HepG2 (cell line): Measurements from ENCODE around the gene ARSB. TPM values are rescaled to one million over a fixed set of nuclear protein-coding genes. Genes with fewer than 3 reads are reported as not detected.

ENCODE experiments used
- BCLAF1 ChIP-seq: fragments of 450-650 bp; IDR thresholded peaks from 2 replicates; pipeline ENCODE4 v1.6.1; 2017; ENCODE audit warnings: mild to moderate bottlenecking
- CTCF ChIP-seq: sonication (generic); formaldehyde crosslinking; IDR thresholded peaks from 2 replicates; pipeline ENCODE4 v1.5.0; 2020; ENCODE audit warnings: mild to moderate bottlenecking, missing genetic modification reagents, moderate library complexity
- GATAD2A ChIP-seq: IDR thresholded peaks from 2 replicates; pipeline ENCODE4 v1.6.1; 2016
- HNF1A ChIP-seq, 2 experiments: sonication (generic) in 1 of 2; formaldehyde crosslinking in 1 of 2; IDR thresholded peaks; 2 replicates each; pipeline versions ENCODE4 v1.4.0 to v1.6.1; 2016 to 2020; ENCODE audit warnings: borderline replicate concordance in 1 of 2, low read depth in 1 of 2, mild to moderate bottlenecking in 1 of 2, missing genetic modification reagents in 1 of 2
- MAF1 ChIP-seq: sonication (generic); formaldehyde crosslinking; IDR thresholded peaks from 2 replicates; pipeline ENCODE4 v1.5.0; 2020; ENCODE audit warnings: missing genetic modification reagents, borderline replicate concordance
- NR2F2 ChIP-seq: IDR thresholded peaks from 2 replicates; pipeline ENCODE4 v1.6.1; 2012; ENCODE audit warnings: low read depth, inconsistent platforms, borderline replicate concordance
- NR2F6 ChIP-seq, 2 experiments: IDR thresholded peaks; 2 replicates each; pipeline ENCODE4 v1.6.1; 2016; ENCODE audit warnings: antibody characterized with exemption in 1 of 2, mild to moderate bottlenecking in 1 of 2
- RBFOX2 ChIP-seq: fragments of 200-400 bp; formaldehyde crosslinking; IDR thresholded peaks from 2 replicates; pipeline ENCODE4 v1.6.1; 2017; ENCODE audit warnings: low read depth, mild to moderate bottlenecking, low read length
- ZBTB38 ChIP-seq: sonication (generic); formaldehyde crosslinking; IDR thresholded peaks from 2 replicates; pipeline ENCODE4 v1.5.1; 2020; ENCODE audit warnings: mild to moderate bottlenecking, missing genetic modification reagents
- ZFP36 ChIP-seq: fragments of 150-350 bp; IDR thresholded peaks from 2 replicates; pipeline ENCODE4 v1.6.1; 2018; ENCODE audit warnings: borderline replicate concordance, low read length, low read depth; ENCODE audit not compliant: partially characterized antibody
- ZKSCAN8 ChIP-seq: IDR thresholded peaks from 2 replicates; pipeline ENCODE4 v1.6.1; 2016; ENCODE audit warnings: borderline replicate concordance, missing genetic modification reagents, missing compliant biosample characterization
- ZNF101 ChIP-seq: sonication (generic); formaldehyde crosslinking; IDR thresholded peaks from 2 replicates; pipeline ENCODE4 v1.4.0; 2020; ENCODE audit warnings: mild to moderate bottlenecking, low read depth, missing genetic modification reagents, borderline replicate concordance
- ZNF263 ChIP-seq: sonication (generic); formaldehyde crosslinking; IDR thresholded peaks from 2 replicates; pipeline ENCODE4 v1.4.0; 2020; ENCODE audit warnings: missing genetic modification reagents
- ZNF501 ChIP-seq: sonication (generic); formaldehyde crosslinking; IDR thresholded peaks from 2 replicates; pipeline ENCODE4 v1.5.1; 2020; ENCODE audit warnings: mild to moderate bottlenecking, moderate library complexity, missing genetic modification reagents
- ZNF513 ChIP-seq: sonication (generic); formaldehyde crosslinking; conservative IDR thresholded peaks from 2 replicates; pipeline ENCODE4 v1.5.0; 2020; ENCODE audit warnings: missing genetic modification reagents
- ZNF672 ChIP-seq: sonication (generic); formaldehyde crosslinking; IDR thresholded peaks from 2 replicates; pipeline ENCODE4 v1.8.1; 2022; ENCODE audit warnings: missing genetic modification reagents
- ZNF776 ChIP-seq: sonication (generic); formaldehyde crosslinking; IDR thresholded peaks from 2 replicates; pipeline ENCODE4 v1.4.0; 2020; ENCODE audit warnings: mild to moderate bottlenecking, missing genetic modification reagents
- ZSCAN20 ChIP-seq: sonication (generic); formaldehyde crosslinking; IDR thresholded peaks from 2 replicates; pipeline ENCODE4 v1.4.0; 2020; ENCODE audit warnings: missing genetic modification reagents, mild to moderate bottlenecking, borderline replicate concordance
- polyA plus RNA-seq, 8 experiments: library from polyadenylated mRNA; depleted of rRNA in 3 of 8; stranded (reverse) in 7 of 8; unstranded in 1 of 8; fragments of >200 nt; fragmentation: Illumina TruSeq in 4 of 8; extraction: Trizol in 4 of 8; gene quantifications; 2 replicates each; pipeline versions ENCODE4 v1.2.1 to v1.2.3, GENCODE V29; 2011 to 2016; ENCODE audit warnings: low read depth in 4 of 8, missing spikeins in 1 of 8, mixed read lengths in 1 of 8; ENCODE audit not compliant: insufficient read depth in 1 of 8
- total RNA-seq, 5 experiments: library from RNA; depleted of rRNA; stranded (reverse); fragments of >200 nt; fragmentation: Illumina TruSeq; extraction: Trizol; gene quantifications; 2 replicates each; pipeline ENCODE4 v1.2.3, GENCODE V29; 2016; ENCODE audit warnings: low read depth in 1 of 5

ARSB gene
- total and polyA plus RNA-seq, 2 of the 13 experiments (the other 11 are each of a cell fraction or from before 2014, with no cell fraction given), result 52.6 to 66.4 TPM

GRCh38 chr5:79030663-79031484 lies 45.8 kb upstream of the ARSB start (continued):
- TF ChIP-seq ZNF776 (CRISPR knock-in tag) (no peak), ZNF263 (no peak), ZNF101 (CRISPR knock-in tag) (no peak), ZFP36 (no peak), NR2F6 (IDR thresholded peaks at IDR 0.05) (peak; percentile 83), NR2F6 (CRISPR knock-in tag; IDR thresholded peaks at IDR 0.05) (peak; percentile 78), ZNF501 (no peak), ZNF672 (no peak), BCLAF1 (no peak), RBFOX2 (0 out of 2 replicates have a peak, but pooled peaks have one; percentile 16), ZNF513 (CRISPR knock-in tag) (no peak), HNF1A (IDR thresholded peaks at IDR 0.05; ENCODE audit: low read depth) (peak; percentile 74), HNF1A (CRISPR knock-in tag; IDR thresholded peaks at IDR 0.05; ENCODE audit: borderline replicate concordance) (peak; percentile 22; the same call in 1 of the 2 replicates), ZBTB38 (CRISPR knock-in tag) (no peak), CTCF (CRISPR knock-in tag) (no peak), NR2F2 (peak; percentile 87), GATAD2A (CRISPR knock-in tag) (peak; percentile 54), MAF1 (CRISPR knock-in tag) (no peak), ZKSCAN8 (CRISPR knock-in tag) (peak; percentile 30; the same call in 1 of the 2 replicates), ZSCAN20 (0 out of 2 replicates have a peak, but pooled peaks have one; percentile 46)
